Central memory CD8-positive, alpha-beta T cell (primary cell): ENCODE data around the gene SHH.
A peak's percentile ranks its signal among the peaks of the same experiment; 100 is the strongest.

Experiments used
- ATAC-seq: fragments of 150-1000 bp; cut with Tn5 transposase; replicated peaks from 2 replicates; pipeline ENCODE4 v1.10.0; 2022; ENCODE audit warnings: mild to moderate bottlenecking, moderate FRiP score, moderate number of reproducible peaks; ENCODE audit not compliant: poor library complexity, severe bottlenecking; ENCODE audit errors: extremely low read depth
- DNase-seq, 2 donors: peaks; one replicate each; pipeline ENCODE4 v3.0.0; 2021; ENCODE audit warnings: low spot score in 2 of 2
- H3K27ac Mint-ChIP-seq: one replicate; pipeline ENCODE4 v1.8.0; 2022; ENCODE audit warnings: low read depth, mild to moderate bottlenecking, moderate library complexity, mixed read lengths
- H3K27me3 Mint-ChIP-seq: one replicate; pipeline ENCODE4 v1.8.0; 2022; ENCODE audit warnings: mixed read lengths
- H3K36me3 Mint-ChIP-seq: one replicate; pipeline ENCODE4 v1.8.0; 2022; ENCODE audit warnings: mild to moderate bottlenecking, moderate library complexity, mixed read lengths; ENCODE audit not compliant: insufficient read depth
- H3K4me1 Mint-ChIP-seq: one replicate; pipeline ENCODE4 v1.8.0; 2022; ENCODE audit warnings: mixed read lengths
- H3K4me3 Mint-ChIP-seq: one replicate; pipeline ENCODE4 v1.8.0; 2022; ENCODE audit warnings: mild to moderate bottlenecking, moderate library complexity, mixed read lengths
- H3K9me3 Mint-ChIP-seq: one replicate; pipeline ENCODE4 v1.8.0; 2022; ENCODE audit warnings: mixed read lengths

The SHH gene

DNA sequence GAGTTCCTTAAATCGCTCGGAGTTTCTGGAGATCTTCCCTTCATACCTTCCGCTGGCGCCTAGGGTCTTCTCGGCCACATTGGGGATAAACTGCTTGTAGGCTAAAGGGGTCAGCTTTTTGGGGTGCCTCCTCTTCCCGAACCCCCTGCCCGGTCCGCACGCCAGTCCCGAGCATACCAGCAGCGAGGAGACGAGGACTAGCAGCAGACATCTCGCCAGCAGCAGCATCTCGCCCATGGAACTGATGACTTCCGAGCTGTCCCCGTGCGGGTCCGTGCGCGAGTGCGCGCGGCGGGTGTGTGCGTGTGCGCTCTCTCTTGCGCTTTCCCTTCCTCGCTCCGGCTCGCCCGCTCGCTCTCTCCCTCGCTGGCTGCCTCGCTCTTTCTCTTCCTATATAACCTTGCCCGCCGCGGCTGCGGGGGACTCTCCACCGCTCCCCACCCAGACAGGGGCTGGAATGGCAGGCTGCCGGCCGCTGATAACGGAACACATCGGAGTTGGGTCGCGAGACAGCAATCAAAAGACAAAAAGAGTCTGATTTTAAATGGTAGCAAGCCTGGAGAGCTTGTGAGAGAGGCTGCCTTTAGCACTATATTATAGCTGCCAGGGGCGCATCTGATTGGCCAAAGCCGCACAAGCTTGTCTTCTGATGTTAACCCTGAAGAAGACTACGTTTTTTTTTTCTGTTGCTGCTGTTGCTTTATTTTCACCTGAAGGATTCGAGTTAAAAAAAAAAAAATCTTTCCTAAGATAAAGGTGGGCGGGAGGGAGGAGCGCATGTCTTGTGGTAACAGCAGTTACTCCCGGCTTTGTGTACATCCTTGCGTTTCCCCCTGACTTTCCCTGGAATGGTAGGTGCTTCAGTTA, at the start of gene SHH:
Gene SHH, minus strand, starts transcription at position 569 of the 867 bp plus-strand sequence. Its CDS starts 341 bp downstream, at position 228.
- ATAC-seq (no peak), DNase-seq (no peak)
- H3K36me3 Mint-ChIP-seq = no peaks in the 10 kb centered on the region
- H3K27me3 Mint-ChIP-seq = peaks cover 76% of the 10 kb centered on the region
- H3K27ac Mint-ChIP-seq = no peak within 1 kb of the TSS
- peak within 1 kb of the TSS; percentile 42 for H3K4me3 Mint-ChIP-seq
- no peaks in the 10 kb centered on the region for H3K9me3 Mint-ChIP-seq
- H3K4me1 Mint-ChIP-seq = peaks cover 17% of the 10 kb centered on the region

DNA sequence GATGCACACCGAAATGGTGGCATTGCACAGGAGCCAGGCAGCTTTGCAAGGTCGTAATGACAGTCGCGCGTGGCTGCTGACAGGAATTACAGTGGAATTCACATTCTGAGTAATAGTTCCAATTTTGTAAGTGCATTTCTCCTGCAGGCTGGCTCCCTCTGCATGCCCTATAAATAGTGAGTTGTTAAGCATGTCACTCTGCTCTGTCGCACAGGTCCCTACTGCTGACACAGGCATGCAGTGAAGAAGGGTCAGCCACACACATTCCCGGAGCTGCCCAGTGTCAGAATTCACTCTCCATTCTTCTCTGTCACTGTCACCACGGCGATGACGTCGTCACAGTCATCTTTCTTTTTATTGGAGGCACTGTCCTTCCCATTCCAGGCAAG, 49.2 kb upstream of the SHH start:
- H3K4me3 Mint-ChIP-seq = no peak overlapping the region
- H3K9me3 Mint-ChIP-seq = no peaks in the 10 kb centered on the region
- H3K27me3 Mint-ChIP-seq = peaks cover 14% of the 10 kb centered on the region
- no peaks in the 10 kb centered on the region for H3K36me3 Mint-ChIP-seq
- no peaks in the 10 kb centered on the region for H3K4me1 Mint-ChIP-seq
- DNase-seq = no peak
- no peak overlapping the region for H3K27ac Mint-ChIP-seq
- no peak for ATAC-seq

DNA sequence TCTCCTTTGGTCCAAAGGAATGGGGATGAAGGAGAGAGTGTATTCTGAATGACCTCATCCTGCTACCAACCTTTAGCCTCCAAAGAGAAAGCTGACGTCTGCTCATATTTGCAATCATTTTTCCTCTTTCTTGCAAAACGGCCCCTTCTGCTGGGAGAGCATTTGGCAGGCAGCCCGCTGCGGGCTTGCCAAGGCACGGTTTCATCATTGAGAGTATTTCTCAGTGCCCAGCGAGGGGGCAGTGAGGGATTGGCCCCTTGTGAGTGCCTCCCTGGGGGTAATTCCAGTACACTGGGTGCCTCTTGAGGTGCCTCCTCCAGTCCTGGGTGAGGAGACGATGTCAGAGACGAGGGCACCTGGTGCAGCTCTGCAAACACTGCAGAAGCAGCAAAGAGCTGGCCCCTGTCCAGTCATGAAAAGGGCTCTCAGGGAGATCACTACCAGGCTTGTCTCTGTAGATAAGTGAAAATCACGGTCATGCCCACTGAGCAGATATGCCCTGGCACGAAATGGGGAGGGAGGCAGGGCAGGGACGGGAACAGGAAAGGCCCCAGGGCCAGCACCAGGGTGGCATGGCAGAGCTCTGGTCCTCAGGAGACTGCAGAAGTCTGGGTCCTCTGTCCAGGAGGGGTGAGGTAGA, 48.7 kb upstream of the SHH start:
- Mint-ChIP-seq H3K36me3 (no peaks in the 10 kb centered on the region), H3K27ac (no peak overlapping the region), H3K9me3 (no peaks in the 10 kb centered on the region), H3K27me3 (peaks cover 9% of the 10 kb centered on the region), H3K4me3 (no peak overlapping the region), H3K4me1 (no peaks in the 10 kb centered on the region)
- no peak for DNase-seq
- no peak for ATAC-seq

DNA sequence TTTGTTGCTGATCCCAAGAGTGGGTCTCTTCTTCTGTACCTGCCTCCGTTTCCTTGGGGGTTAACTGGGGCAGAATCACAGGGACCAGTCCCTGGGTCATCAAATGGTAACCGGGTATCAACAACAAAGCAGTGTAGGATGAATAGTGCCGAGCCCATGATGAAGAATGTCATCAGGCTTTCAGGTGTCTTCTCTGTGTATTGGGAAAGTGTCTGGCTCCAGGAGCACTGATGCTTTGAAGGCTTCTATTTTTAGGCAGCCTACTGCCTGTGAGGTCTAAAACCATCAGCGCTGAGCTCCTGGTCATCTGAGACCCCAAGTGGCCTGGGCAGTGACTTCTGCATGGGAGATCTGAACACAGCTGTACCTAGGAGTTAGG, 48.2 kb upstream of the SHH start:
- no peak for ATAC-seq
- H3K36me3 Mint-ChIP-seq = no peaks in the 10 kb centered on the region

DNA sequence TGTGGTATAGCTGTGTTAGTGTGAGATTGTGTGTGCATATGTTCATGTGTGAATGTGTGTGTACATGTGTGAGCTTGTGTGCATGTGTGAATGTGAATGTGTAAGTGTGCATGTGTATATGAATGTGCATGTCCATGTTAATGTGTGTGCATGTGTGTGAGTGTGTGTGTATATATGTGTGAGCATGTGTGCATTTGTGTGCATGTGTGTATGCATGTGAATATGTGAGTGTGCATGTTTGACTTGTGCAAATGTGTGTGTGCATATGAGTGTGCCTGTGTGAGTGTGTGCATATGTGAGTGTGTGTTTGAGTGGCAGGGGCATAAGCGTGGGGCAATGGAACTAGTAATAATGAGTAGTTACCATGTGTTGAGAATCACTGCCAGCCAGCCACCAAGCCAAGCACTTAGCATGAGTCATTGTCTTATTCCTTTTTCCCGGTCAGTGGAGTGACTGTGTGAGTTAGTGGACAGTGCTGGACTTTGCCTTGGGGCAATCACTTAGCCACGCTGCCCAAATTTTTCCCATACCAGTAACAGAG, 46.3 kb upstream of the SHH start:
- H3K4me3 Mint-ChIP-seq = no peak overlapping the region

More for the DNA sequence above, 48.2 kb upstream of the SHH start:
- Mint-ChIP-seq H3K4me3 (no peak overlapping the region), H3K9me3 (no peaks in the 10 kb centered on the region), H3K4me1 (no peaks in the 10 kb centered on the region), H3K27me3 (peaks cover 4% of the 10 kb centered on the region), H3K27ac (no peak overlapping the region)
- DNase-seq = no peak

DNA sequence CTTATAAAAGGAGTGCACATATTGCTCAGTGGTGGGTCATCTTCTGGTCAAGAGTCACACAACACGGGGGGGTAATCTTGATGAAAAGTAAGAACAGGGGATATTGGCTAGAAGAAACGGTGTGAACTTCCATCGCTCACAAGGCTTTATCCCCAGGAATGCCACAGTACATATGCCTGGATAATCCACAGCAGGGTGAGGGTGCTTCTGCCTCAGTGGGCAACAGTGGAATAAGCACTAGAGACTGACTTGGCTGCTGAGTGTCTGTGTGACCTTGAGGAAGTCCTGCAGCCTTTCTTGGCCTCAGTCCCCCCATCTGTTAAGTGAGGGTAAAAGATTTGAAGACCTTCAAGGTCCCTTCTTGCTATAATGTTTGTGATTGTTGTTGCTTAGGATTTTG, 44.9 kb upstream of the SHH start:
- Mint-ChIP-seq H3K9me3 (peaks cover 4% of the 10 kb centered on the region), H3K4me1 (no peaks in the 10 kb centered on the region), H3K27ac (no peak overlapping the region), H3K27me3 (peaks cover 12% of the 10 kb centered on the region), H3K4me3 (no peak overlapping the region), H3K36me3 (no peaks in the 10 kb centered on the region)
- no peak for DNase-seq
- no peak for ATAC-seq

More for the DNA sequence above, 46.3 kb upstream of the SHH start:
- Mint-ChIP-seq H3K27me3 (no peaks in the 10 kb centered on the region), H3K4me1 (no peaks in the 10 kb centered on the region), H3K36me3 (no peaks in the 10 kb centered on the region), H3K9me3 (peaks cover 4% of the 10 kb centered on the region), H3K27ac (no peak overlapping the region)
- ATAC-seq = no peak
- no peak for DNase-seq

DNA sequence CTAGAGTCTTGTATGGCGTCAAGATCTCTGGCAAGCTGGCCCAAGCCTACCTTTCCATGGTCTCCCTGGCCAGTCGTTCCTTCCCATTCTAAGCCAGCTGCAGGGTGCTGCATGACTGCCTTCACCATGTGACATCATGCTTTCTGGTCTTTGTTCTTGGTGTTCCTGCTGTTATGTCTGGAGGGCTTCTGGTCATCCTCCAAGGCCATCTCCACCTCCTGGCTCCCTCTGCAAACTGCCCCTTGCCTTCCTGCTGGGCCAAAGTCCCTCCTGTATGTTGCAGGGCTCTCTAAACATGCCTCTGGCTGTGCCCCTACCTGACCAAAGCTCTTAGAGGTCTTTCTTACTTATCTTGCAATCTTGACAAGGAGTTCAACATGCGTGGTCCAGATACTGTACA, 44.4 kb upstream of the SHH start:
- no peaks in the 10 kb centered on the region for H3K4me1 Mint-ChIP-seq
- H3K9me3 Mint-ChIP-seq = peaks cover 4% of the 10 kb centered on the region
- DNase-seq (no peak), ATAC-seq (no peak)
- no peak overlapping the region for H3K27ac Mint-ChIP-seq
- no peaks in the 10 kb centered on the region for H3K36me3 Mint-ChIP-seq
- peaks cover 16% of the 10 kb centered on the region for H3K27me3 Mint-ChIP-seq
- no peak overlapping the region for H3K4me3 Mint-ChIP-seq

DNA sequence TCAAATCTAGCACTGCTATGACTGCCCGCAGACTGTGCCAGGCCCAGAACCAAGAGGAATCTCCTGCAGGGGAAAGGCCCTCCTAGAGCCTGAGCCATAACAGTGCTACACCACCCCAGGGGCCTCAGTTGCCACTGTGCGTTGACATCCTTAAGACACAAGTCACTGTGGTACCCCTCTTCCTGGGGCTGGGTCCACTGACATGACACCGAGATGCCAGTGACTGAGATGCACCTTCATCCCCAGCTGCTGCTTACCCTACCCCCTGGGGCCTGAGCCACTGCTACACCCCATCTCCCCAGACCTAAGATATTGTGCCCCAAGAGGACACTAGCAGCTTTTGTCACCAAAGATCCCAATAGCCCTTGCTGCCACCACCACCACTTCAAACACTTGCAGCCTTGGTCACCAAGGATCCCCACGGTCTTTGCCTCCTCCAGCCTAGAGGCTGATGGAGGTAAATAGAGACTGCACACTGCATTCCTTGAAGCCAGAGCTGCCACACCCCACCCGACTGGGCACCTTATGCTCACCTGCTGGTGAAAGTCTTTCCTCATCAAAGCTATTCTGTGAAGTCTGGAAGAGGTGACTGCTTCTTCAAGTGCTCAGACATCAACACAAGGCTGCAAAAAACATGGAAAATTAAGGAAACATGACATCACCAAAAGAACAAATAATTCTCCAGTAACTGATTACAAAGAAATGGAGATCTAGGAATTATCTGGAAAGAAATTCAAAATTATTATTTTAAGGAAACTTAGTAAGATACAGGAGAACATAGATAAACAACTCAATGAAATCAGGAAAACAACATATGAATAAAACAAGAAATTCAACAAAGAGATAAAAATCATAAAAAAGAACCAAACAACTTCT, 40.4 kb upstream of the SHH start:
- no peak for ATAC-seq
- H3K27me3 Mint-ChIP-seq = peaks cover 44% of the 10 kb centered on the region
- no peaks in the 10 kb centered on the region for H3K4me1 Mint-ChIP-seq
- H3K4me3 Mint-ChIP-seq = no peak overlapping the region
- no peak for DNase-seq
- H3K27ac Mint-ChIP-seq = no peak overlapping the region
- peaks cover 4% of the 10 kb centered on the region for H3K9me3 Mint-ChIP-seq
- H3K36me3 Mint-ChIP-seq = no peaks in the 10 kb centered on the region

DNA sequence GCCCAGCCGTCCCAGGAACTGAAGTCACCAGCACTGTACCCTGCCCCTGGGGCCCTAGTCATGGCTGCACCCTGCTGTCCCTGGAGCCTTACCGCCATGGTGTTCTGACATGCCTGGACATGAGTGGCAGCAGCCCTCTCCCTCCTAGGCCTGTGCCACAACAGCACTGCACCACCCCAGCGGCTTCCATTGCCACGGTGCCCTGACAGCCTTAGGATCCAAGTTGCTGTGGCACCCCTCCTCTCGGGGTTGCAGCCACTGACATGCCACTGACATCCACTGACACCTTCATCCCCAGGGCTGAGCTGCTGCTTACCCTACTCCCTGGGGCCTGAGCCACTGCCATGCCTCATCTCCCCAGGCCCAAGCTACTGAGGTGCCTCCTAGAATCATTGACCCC, 39.6 kb upstream of the SHH start:
- peaks cover 44% of the 10 kb centered on the region for H3K27me3 Mint-ChIP-seq
- H3K27ac Mint-ChIP-seq = no peak overlapping the region
- DNase-seq (no peak), ATAC-seq (no peak)
- peaks cover 4% of the 10 kb centered on the region for H3K9me3 Mint-ChIP-seq
- no peak overlapping the region for H3K4me3 Mint-ChIP-seq
- no peaks in the 10 kb centered on the region for H3K36me3 Mint-ChIP-seq
- no peaks in the 10 kb centered on the region for H3K4me1 Mint-ChIP-seq

DNA sequence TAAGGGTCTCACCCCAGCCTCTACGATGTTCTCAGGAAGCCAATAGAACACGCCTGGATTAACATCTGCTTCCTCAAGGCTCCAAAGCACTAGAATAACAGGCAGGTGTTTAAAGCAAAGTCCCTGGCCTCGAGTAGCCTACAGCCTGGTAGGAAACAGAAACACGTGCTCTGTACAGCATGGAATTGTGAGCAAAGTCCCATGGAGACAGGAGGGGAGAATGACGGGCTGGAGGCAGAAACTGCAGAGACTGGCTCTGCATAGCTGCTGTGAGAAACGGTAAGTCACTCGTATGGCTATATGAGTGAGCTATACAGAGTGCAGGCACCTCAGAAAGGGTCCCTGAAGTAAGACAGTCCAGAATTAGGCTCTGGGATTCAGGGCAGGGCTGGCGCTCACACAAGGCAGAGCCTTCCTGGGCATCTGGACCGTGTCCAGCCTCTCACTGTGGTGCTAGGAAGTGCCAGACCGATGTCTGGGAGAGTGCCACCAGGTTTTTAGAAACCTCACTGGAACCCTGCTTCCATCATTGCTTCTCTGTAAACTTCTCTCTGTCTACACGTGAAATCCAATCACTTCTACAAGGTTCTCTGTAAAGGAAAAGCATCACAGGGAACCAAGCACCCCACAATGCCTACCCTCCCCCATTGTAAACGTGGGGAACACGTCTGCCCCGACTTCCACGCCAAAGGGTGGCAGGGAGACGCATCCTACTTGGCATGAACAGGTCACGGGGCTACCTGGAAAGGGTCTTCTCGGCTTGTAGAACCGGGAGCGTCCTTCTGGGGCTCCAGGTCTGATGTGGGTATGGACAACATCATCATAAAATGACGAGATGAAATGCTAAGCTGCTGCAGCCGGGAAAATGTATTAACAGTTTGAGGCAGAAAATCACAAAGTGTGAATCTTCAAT, 38.8 kb upstream of the SHH start:
- no peak overlapping the region for H3K27ac Mint-ChIP-seq
- no peaks in the 10 kb centered on the region for H3K4me1 Mint-ChIP-seq
- peaks cover 4% of the 10 kb centered on the region for H3K9me3 Mint-ChIP-seq
- H3K4me3 Mint-ChIP-seq = no peak overlapping the region
- peaks cover 44% of the 10 kb centered on the region for H3K27me3 Mint-ChIP-seq
- ATAC-seq (no peak), DNase-seq (no peak)
- no peaks in the 10 kb centered on the region for H3K36me3 Mint-ChIP-seq

DNA sequence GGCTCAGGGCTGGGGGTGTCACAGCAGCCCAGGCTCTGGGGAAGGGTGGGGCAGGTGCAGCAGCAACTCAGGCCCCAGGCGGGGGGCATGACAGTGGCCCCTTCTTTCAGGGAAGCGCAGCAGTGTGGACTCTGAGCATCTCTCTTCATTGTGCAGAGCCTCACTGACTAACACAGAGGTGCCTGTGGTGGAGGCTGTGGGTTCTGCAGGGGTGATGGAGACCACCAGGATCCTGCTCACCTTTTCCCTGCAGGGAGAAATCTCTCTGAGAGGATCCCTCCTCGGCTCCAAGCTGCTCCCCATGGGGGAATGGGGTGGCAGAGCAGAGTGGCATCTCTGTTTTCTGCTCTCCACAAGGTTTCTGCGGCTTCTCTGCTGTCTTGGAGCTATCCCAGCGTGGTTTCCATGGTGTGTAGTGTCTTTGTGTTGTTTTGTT, 37.8 kb upstream of the SHH start:
- DNase-seq = no peak
- peaks cover 4% of the 10 kb centered on the region for H3K9me3 Mint-ChIP-seq
- no peak overlapping the region for H3K27ac Mint-ChIP-seq
- H3K27me3 Mint-ChIP-seq = peaks cover 44% of the 10 kb centered on the region
- no peak overlapping the region for H3K4me3 Mint-ChIP-seq
- H3K4me1 Mint-ChIP-seq = no peaks in the 10 kb centered on the region
- no peaks in the 10 kb centered on the region for H3K36me3 Mint-ChIP-seq
- no peak for ATAC-seq
